Measurements from ENCODE around the gene FA2H.

Gene FA2H

DNA sequence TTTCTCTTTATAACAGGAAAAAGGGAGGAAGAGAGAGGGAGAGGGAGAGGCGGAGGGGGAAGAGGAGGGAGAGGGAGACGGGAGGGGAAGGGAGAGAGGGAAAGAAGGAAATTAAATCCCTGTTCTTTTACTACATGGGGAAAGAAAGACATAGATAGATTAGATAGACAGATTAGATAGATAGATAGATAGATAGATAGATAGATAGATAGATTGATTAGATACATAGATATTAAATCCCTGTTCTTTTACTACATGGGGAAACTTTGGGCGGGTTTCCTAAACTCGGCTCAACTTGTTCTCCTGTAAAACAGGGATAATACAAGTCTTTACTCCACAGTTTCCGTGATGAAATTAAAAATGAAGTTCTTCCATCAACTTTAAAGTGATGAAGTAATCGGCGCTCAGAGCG is 108.6 kb downstream of the FA2H start:
- Histone ChIP-seq H3K27me3 (ENCODE audit: insufficient read depth, low read depth, severe bottlenecking) (no peaks in the 10 kb centered on the region), H3K27ac (peak overlapping the region; percentile 90), H3K36me3 (peaks cover 46% of the 10 kb centered on the region)

More for the DNA sequence above, 108.6 kb downstream of the FA2H start:
- TF ChIP-seq, protein P1, sequence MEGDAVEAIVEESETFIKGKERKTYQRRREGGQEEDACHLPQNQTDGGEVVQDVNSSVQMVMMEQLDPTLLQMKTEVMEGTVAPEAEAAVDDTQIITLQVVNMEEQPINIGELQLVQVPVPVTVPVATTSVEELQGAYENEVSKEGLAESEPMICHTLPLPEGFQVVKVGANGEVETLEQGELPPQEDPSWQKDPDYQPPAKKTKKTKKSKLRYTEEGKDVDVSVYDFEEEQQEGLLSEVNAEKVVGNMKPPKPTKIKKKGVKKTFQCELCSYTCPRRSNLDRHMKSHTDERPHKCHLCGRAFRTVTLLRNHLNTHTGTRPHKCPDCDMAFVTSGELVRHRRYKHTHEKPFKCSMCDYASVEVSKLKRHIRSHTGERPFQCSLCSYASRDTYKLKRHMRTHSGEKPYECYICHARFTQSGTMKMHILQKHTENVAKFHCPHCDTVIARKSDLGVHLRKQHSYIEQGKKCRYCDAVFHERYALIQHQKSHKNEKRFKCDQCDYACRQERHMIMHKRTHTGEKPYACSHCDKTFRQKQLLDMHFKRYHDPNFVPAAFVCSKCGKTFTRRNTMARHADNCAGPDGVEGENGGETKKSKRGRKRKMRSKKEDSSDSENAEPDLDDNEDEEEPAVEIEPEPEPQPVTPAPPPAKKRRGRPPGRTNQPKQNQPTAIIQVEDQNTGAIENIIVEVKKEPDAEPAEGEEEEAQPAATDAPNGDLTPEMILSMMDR (IDR thresholded peaks at IDR 0.05; ENCODE audit: low read depth, low read length): no peak
- DNase-seq: no peak
- H3K4me3 ChIP-seq (ENCODE audit: low read depth, low read length): peak overlapping the region; percentile 88
- H3K9me3 ChIP-seq (ENCODE audit: severe bottlenecking): peaks cover 13% of the 10 kb centered on the region

Measured in WERI-Rb-1 (cell line).